Common myeloid progenitor, CD34-positive (primary cell): ENCODE measurements around the gene GINS3.
"Not testable (repeated sequence)": the region's sequence is repeated elsewhere in the genome, so short reads cannot be mapped to it uniquely, and the experiment has no call there.

Experiments used
- CTCF ChIA-PET: fragments of 350-600 bp; sonication (Branson Sonifier 250); formaldehyde crosslinking; loops from one replicate; lab custom pipeline; 2021; ENCODE audit warnings: antibody characterized with exemption; lab: Charles Lee
- POLR2A ChIA-PET: fragments of 350-600 bp; sonication (Branson Sonifier 250); formaldehyde crosslinking; loops from one replicate; lab custom pipeline; 2021; ENCODE audit warnings: antibody characterized with exemption; lab: Charles Lee
- DNase-seq, 3 donors: peaks; one replicate each; pipeline versions ENCODE4 v3.0.0 to v3.0.0-alpha.2; 2013
- H3K27ac ChIP-seq, 2 experiments: 1 replicate in 1 of 2; 2 replicates in 1 of 2; pipeline ENCODE4 v1.7.0; 2013; ENCODE audit warnings: inconsistent platforms in 2 of 2, low read length in 2 of 2, mild to moderate bottlenecking in 2 of 2, low read depth in 1 of 2, moderate library complexity in 1 of 2; ENCODE audit not compliant: severe bottlenecking in 2 of 2, insufficient read depth in 1 of 2, poor library complexity in 1 of 2
- H3K27me3 ChIP-seq, 5 experiments: replicated peaks in 2 of 5; 1 replicate in 3 of 5; 2 replicates in 2 of 5; pipeline versions ENCODE4 v1.6.1 to v1.7.0; 2013; ENCODE audit warnings: low read length in 4 of 5, mild to moderate bottlenecking in 2 of 5, moderate library complexity in 2 of 5, inconsistent platforms in 1 of 5; ENCODE audit not compliant: insufficient read depth in 5 of 5, control insufficient read depth in 4 of 5
- H3K36me3 ChIP-seq, 4 experiments: 1 replicate in 2 of 4; 2 replicates in 2 of 4; pipeline versions ENCODE4 v1.6.1 to v1.7.0; 2013; ENCODE audit warnings: low read length in 3 of 4, control low read depth in 1 of 4, mild to moderate bottlenecking in 1 of 4; ENCODE audit not compliant: control insufficient read depth in 4 of 4, insufficient read depth in 4 of 4
- H3K4me1 ChIP-seq, 4 experiments: 1 replicate in 3 of 4; 2 replicates in 1 of 4; pipeline versions ENCODE4 v1.6.1 to v1.7.1; 2013; ENCODE audit warnings: low read length in 3 of 4, mild to moderate bottlenecking in 3 of 4, control low read depth in 1 of 4, inconsistent platforms in 1 of 4, moderate library complexity in 1 of 4; ENCODE audit not compliant: control insufficient read depth in 4 of 4, insufficient read depth in 4 of 4; ENCODE audit errors: control extremely low read depth in 1 of 4
- H3K4me3 ChIP-seq, 7 experiments: 1 replicate in 4 of 7; 2 replicates in 3 of 7; pipeline versions ENCODE4 v1.5.1 to v1.7.0; 2013; ENCODE audit warnings: mild to moderate bottlenecking in 7 of 7, low read length in 6 of 7, moderate library complexity in 6 of 7, inconsistent platforms in 2 of 7, low read depth in 2 of 7, control low read depth in 1 of 7; ENCODE audit not compliant: insufficient read depth in 4 of 7, control insufficient read depth in 1 of 7; ENCODE audit errors: extremely low read depth in 1 of 7
- H3K9me3 ChIP-seq, 5 experiments: 1 replicate in 4 of 5; 2 replicates in 1 of 5; pipeline versions ENCODE4 v1.6.1 to v1.7.1; 2013; ENCODE audit warnings: low read length in 4 of 5, mild to moderate bottlenecking in 2 of 5, inconsistent platforms in 1 of 5, low read depth in 1 of 5, moderate library complexity in 1 of 5; ENCODE audit not compliant: control insufficient read depth in 4 of 5, insufficient read depth in 2 of 5; ENCODE audit errors: control extremely low read depth in 1 of 5
- whole genome bisulfite sequencing: methylation state at CpG from one replicate; pipeline ENCODE4 v1.1.5; 2013; ENCODE audit not compliant: insufficient coverage; 5-methylcytosine and 5-hydroxymethylcytosine counted together

GINS3 gene

DNA sequence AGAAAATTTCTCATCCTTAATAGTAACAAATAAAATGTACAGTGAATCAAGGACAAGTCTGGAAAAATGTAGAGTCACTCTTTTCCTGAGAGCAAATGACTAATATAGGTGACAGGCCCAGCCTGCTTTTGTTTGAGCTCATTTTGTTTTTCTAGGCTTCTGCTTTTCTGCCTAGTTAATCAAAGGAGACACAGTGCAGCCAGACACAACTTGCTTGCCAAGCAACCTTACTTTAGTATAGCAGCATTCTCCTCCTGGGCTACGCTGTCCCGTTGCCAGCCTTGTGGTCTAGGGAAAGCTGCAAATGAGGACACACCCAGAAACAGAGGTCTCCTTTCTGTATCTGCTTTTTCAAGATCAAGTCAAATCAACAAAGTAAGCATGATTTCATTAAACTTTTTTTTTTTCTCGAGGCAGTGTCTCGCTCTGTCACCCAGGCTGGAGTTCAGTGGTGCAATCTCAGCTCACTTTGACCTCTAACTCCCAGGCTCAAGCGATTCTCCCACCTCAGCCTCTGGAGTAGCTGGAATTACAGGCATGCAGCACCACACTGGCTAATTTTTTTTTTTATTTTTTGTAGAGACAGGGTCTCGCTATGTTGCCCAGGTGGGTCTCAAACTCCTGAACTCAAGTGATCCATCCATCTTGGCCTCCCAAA lies 17.2 kb downstream of the GINS3 start:
- POLR2A ChIA-PET: interaction anchor here (0.6 to 0.7 kb wide), 2 partner anchors 292 to 1204 kb away, joined by 3 to 6 read pairs; no protein-coding TSS in a partner anchor
- no peak overlapping the region for H3K27ac ChIP-seq
- CTCF ChIA-PET: interaction anchor here (1.0 to 1.6 kb wide), 2 partner anchors 11 to 73 kb away, joined by 4 to 5 read pairs; no protein-coding TSS in a partner anchor
- no peak overlapping the region for H3K4me3 ChIP-seq
- 86% methylated on average over 6 of the region's 6 CpGs for WGBS
- H3K4me1 ChIP-seq: no peaks in the 10 kb centered on the region
- no peaks in the 10 kb centered on the region for H3K9me3 ChIP-seq
- H3K36me3 ChIP-seq: peaks cover 2 to 10% (median 4%) of the 10 kb centered on the region in 4 experiments
- DNase-seq: peak; percentile 26 to 69 (median 44)
- no peaks in the 10 kb centered on the region for H3K27me3 ChIP-seq

DNA sequence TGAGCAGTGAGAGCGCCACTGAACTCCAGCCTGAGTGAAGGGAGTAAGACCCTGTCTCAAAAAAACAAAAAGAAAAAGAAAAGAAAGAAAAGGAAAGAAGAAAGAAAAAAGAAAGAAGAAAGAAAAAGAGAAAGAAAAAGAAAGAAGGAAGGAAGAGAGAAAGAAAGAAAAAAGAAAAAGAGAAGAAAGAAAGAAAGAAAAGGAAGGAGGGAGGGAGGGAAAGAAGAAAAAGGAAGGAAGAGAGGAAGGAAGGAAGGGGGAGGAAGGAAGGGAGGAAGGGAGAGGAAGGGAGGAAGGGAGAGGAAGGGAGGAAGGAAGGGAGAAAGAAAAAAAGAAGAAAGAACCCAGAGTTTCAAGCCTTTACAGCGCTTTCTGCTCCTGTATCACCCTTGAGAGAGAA lies 19.1 kb downstream of the GINS3 start:
- ChIA-PET POLR2A (no interaction called here), CTCF (interaction anchor here (0.6 kb wide), 1 partner anchor 42 kb away, joined by 3 read pairs; no protein-coding TSS in a partner anchor)
- Histone ChIP-seq H3K4me3 (no peak overlapping the region), H3K36me3 (no peaks in the 10 kb centered on the region), H3K27me3 (no peaks in the 10 kb centered on the region), H3K27ac (no peak overlapping the region), H3K9me3 (no peaks in the 10 kb centered on the region), H3K4me1 (no peaks in the 10 kb centered on the region)
- no peak for DNase-seq
- 100% methylated on average over 2 of the region's 2 CpGs for WGBS

DNA sequence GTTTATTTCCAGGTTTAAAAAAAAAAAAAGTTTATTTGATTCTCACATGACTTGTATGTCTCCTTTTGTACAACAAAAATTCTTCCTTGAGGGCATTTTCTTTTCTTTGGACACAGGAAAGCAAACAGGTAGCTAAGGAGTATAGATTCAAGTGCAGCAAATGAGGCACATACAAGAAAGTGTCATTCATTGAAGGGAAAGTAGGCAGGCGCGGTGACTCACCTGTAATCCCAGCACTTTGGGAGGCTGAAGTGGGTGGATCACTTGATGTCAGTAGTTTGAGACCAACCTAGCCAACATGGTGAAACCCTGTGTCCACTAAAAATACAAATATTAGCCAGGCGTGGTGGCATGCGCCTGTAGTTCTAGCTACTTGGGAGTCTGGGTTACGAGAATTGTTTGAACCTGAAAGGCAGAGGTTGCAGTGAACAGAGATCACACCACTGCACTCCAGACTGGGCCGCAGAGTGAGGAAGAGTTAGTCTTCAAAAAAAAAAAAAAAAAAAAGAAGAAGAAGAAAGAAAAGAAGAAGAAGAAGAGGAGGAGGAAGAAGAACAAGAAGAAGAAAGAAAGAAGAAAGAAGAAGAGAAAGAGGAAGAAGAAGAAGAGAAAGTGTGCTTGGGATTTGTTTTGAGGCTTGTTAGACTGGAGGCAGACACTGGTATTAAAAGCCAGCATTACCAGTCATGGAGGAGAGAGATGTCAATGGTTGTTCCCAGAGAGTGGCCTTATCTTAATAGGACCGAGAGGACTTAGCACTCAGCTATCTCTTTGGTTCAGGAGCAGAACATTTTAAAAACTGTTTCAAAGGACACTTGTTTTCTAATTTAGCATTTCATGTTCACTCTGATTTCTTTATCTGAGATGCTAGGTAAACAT lies 19.7 kb downstream of the GINS3 start:
- DNase-seq: peak in 1 of 3 donors; percentile 30
- WGBS: 96% methylated on average over 4 of the region's 7 CpGs
- Histone ChIP-seq H3K4me1 (no peaks in the 10 kb centered on the region), H3K4me3 (no peak overlapping the region), H3K36me3 (no peaks in the 10 kb centered on the region), H3K27ac (no peak overlapping the region), H3K27me3 (no peaks in the 10 kb centered on the region), H3K9me3 (no peaks in the 10 kb centered on the region)
- ChIA-PET CTCF (interaction anchor here (0.6 kb wide), 1 partner anchor 43 kb away, joined by 3 read pairs; no protein-coding TSS in a partner anchor), POLR2A (no interaction called here)

DNA sequence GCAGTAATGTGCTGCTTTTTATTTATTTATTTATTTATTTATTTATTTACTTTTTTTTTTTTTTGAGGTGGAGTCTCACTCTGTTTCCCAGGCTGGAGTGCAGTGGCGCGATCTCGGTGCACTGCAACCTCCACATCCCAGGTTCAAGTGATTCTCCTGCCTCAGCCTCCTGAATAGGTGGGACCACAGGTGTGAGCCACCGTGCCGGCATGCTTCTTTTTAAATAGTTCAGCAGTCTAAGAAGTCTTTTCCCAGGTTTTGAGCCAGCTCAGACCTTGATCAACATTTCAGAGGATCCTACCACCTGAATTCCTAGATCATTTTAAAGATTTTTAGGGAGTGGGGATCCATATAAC lies 20.3 kb downstream of the GINS3 start:
- H3K9me3 ChIP-seq, DNase-seq, H3K27me3 ChIP-seq, H3K27ac ChIP-seq, CTCF ChIA-PET, H3K4me1 ChIP-seq, H3K36me3 ChIP-seq, H3K4me3 ChIP-seq, POLR2A ChIA-PET: not testable (repeated sequence)
- WGBS: 97% methylated on average over 3 of the region's 5 CpGs

DNA sequence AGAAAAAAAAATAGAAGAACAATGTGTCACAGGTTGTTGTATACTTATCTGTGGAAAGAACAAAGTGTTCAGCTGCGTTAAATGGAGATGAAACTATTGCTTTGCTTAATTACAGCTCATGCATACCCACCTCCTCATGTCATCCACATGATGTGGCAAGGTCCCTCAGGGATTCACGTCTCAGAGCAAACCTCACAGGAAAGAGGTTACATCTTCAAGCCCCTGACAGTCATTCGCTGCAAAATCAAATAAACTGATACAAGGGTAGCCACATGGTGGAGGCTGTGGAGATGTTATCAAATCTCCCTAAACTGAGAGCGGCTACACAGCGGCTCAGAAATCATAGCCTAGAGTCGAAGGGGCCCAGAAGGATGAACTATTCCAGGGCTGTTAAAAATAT lies 21.1 kb downstream of the GINS3 start:
- peaks cover 0 to 4% (median under 1%) of the 10 kb centered on the region in 5 experiments for H3K27me3 ChIP-seq
- 93% methylated on average over 5 of the region's 6 CpGs for whole genome bisulfite sequencing
- H3K4me3 ChIP-seq: no peak overlapping the region
- no peak for DNase-seq
- POLR2A ChIA-PET: no interaction called here
- no peaks in the 10 kb centered on the region for H3K9me3 ChIP-seq
- no peaks in the 10 kb centered on the region for H3K36me3 ChIP-seq
- no peaks in the 10 kb centered on the region for H3K4me1 ChIP-seq
- CTCF ChIA-PET: no interaction called here
- H3K27ac ChIP-seq: no peak overlapping the region

DNA sequence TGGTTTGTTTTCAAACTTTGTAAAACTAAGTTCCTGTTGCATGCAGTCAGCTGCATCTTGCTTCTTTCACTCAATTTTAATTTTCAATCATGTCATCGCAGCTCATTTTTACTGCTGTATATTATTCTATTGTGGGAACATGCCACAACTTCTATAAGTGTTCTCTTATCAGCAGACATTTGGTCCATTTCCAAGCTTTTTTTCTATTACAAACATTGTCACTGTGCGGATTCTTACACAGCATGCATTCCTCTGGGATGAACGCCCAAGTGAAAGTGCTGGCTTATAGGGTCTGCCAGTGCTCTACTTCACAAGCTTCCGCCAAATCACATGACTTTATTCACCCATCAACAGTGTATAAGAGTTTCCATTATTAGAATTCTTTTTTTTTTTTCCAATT lies 22.7 kb downstream of the GINS3 start:
- ChIA-PET POLR2A (no interaction called here), CTCF (interaction anchor here (0.6 to 1.2 kb wide), 2 partner anchors 11 to 28 kb away, joined by 3 read pairs; no protein-coding TSS in a partner anchor)
- 100% methylated on average over 2 of the region's 4 CpGs for WGBS
- no peaks in the 10 kb centered on the region for H3K36me3 ChIP-seq
- no peak for DNase-seq
- H3K4me1 ChIP-seq: no peaks in the 10 kb centered on the region
- no peak overlapping the region for H3K27ac ChIP-seq
- H3K9me3 ChIP-seq: no peaks in the 10 kb centered on the region
- no peak overlapping the region for H3K4me3 ChIP-seq
- H3K27me3 ChIP-seq: peaks cover 0 to 9% (median 4%) of the 10 kb centered on the region in 5 experiments

DNA sequence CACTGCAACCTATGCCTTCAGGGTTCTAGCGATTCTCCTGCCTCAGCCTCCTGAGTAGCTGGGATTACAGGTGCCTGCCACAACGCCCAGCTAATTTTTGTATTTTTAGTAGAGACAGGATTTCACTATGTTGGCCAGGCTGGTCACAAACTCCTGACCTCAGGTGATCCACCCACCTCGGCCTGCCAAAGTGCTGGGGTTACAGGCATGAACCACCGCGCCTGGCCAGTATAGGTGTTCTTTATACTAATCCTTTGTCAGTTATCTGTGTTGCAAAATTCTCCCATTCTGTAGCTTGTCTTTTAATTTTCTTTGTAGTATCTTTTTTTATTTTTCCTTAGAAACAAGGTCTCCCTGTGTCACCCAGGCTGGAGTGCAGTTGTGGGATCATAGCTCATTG lies 23.7 kb downstream of the GINS3 start:
- H3K4me3 ChIP-seq, H3K4me1 ChIP-seq, POLR2A ChIA-PET, CTCF ChIA-PET, H3K36me3 ChIP-seq, H3K9me3 ChIP-seq, H3K27ac ChIP-seq, DNase-seq: not testable (repeated sequence)
- H3K27me3 ChIP-seq: peaks cover 0 to 13% (median 7%) of the 10 kb centered on the region in 5 experiments
- WGBS: 96% methylated on average over 3 of the region's 5 CpGs
